Lower leg skin (tissue), 4 donors: Measurements from ENCODE around the gene NFE2L2. TPM values are rescaled to one million over a fixed set of nuclear protein-coding genes. Genes with fewer than 3 reads are reported as not detected.

Experiments used
- DNase-seq, 2 donors: peaks; one replicate each; pipeline ENCODE4 v3.0.0-alpha.2; 2019; ENCODE audit warnings: low spot score in 2 of 2
- H3K4me3 ChIP-seq: fragments of 200-600 bp; sonication (generic); 2 replicates; pipeline ENCODE4 v1.5.1; 2017; ENCODE audit warnings: mild to moderate bottlenecking, low read depth; ENCODE audit not compliant: poor library complexity, severe bottlenecking
- POLR2A ChIP-seq, 2 donors: fragments of 450-650 bp; IDR thresholded peaks; one replicate each; pipeline ENCODE4 v1.6.1; 2016 to 2017; ENCODE audit warnings: antibody characterized with exemption in 2 of 2, mild to moderate bottlenecking in 1 of 2, moderate library complexity in 1 of 2
- WGBS, 2 donors: methylation state at CpG; one replicate each; pipeline ENCODE4 v1.1.5; 2018; 5-methylcytosine and 5-hydroxymethylcytosine counted together
- intact Hi-C: fragments of 100-400 bp; cut with DNase I; formaldehyde crosslinking; loops from one replicate; pipeline ENCODE4 v1.15.0; 2023; ENCODE audit warnings: low total_unique reads
- total RNA-seq, 4 donors: library from RNA; depleted of rRNA; stranded (reverse); fragments of >200 nt; gene quantifications; one replicate each; pipeline ENCODE4 v1.1.0, GENCODE V29; 2016
- TF ChIP-seq, protein P1 (sequence below), 3 donors: fragments of 450-650 bp; IDR thresholded peaks; one replicate each; pipeline ENCODE4 v1.5.1; 2016; ENCODE audit warnings: antibody characterized with exemption in 3 of 3, mild to moderate bottlenecking in 3 of 3, moderate library complexity in 2 of 3

NFE2L2 gene
- total RNA-seq, 4 donors from 2014 or later: 120 to 156 (median 128) TPM

DNA sequence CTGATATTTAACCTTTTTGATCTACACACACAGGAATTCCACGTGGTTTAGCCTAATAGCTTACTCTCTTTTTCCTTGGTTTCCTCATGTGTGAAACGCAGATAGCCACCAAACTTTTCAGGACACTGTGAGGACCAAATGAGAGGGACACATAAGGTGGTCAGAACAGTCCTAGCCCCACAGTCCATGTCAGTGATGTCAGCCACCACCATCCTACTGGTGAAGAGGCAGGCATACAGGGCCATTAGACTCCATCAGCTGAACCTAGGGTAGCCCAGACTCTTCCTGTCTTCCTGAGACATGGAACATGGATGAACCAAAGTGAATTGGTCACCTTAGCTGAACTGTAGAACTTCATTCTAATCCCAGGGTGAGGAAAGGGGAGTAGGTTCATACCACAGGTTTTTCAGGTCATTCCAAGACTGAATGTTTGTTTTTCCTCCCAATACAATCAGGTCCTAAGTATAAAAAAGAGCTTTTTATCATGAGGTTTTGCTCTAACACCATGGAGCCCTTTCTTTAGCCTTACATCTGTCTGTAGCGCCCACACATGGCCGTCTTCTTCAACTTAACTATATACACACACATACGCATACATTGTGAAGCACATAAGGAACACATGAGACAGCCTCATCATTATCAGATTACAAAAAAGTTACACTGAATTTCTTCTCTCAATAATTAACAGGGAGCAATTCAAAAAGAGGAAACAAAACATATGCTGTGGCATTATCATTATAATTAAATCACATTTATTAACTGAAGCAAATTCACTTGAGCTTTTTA is 18.5 kb upstream of the NFE2L2 start:
- H3K4me3 ChIP-seq: no peak overlapping the region
- 92 to 93% methylated on average over 5 of the region's 5 CpGs for WGBS, 2 donors
- no peak for DNase-seq
- TF ChIP-seq POLR2A (IDR thresholded peaks at IDR 0.05): no peak
- TF ChIP-seq, protein P1, sequence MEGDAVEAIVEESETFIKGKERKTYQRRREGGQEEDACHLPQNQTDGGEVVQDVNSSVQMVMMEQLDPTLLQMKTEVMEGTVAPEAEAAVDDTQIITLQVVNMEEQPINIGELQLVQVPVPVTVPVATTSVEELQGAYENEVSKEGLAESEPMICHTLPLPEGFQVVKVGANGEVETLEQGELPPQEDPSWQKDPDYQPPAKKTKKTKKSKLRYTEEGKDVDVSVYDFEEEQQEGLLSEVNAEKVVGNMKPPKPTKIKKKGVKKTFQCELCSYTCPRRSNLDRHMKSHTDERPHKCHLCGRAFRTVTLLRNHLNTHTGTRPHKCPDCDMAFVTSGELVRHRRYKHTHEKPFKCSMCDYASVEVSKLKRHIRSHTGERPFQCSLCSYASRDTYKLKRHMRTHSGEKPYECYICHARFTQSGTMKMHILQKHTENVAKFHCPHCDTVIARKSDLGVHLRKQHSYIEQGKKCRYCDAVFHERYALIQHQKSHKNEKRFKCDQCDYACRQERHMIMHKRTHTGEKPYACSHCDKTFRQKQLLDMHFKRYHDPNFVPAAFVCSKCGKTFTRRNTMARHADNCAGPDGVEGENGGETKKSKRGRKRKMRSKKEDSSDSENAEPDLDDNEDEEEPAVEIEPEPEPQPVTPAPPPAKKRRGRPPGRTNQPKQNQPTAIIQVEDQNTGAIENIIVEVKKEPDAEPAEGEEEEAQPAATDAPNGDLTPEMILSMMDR (IDR thresholded peaks at IDR 0.05): no peak
- intact Hi-C loops: no loop called here

DNA sequence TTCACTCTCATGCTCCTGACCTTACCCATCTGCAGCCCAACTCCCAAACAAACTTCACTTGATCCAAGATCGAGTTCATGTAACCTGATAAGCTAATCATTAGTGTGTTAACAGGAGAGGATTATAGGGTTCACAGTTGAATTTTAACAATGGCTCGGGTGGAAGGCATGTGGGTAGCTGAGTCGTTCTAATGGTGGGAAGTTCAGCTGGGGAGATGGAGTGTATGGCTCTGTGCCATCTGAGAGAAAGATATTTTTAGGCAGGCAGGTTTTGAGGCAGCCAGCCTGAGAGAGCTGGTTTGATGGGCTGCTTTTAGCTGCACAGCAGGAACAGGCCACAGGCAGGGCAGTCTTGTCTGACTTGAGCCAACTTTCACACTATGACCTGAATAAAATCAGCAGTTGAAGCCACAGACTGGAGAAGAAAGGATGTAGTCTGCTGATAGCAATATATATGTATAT is 17.7 kb upstream of the NFE2L2 start:
- intact Hi-C loops: no loop called here
- no peak overlapping the region for H3K4me3 ChIP-seq
- DNase-seq: no peak
- TF ChIP-seq, protein P1 (IDR thresholded peaks at IDR 0.05): no peak
- TF ChIP-seq POLR2A (IDR thresholded peaks at IDR 0.05): no peak
- WGBS, 2 donors: 35 to 39% methylated on average over 3 of the region's 3 CpGs

DNA sequence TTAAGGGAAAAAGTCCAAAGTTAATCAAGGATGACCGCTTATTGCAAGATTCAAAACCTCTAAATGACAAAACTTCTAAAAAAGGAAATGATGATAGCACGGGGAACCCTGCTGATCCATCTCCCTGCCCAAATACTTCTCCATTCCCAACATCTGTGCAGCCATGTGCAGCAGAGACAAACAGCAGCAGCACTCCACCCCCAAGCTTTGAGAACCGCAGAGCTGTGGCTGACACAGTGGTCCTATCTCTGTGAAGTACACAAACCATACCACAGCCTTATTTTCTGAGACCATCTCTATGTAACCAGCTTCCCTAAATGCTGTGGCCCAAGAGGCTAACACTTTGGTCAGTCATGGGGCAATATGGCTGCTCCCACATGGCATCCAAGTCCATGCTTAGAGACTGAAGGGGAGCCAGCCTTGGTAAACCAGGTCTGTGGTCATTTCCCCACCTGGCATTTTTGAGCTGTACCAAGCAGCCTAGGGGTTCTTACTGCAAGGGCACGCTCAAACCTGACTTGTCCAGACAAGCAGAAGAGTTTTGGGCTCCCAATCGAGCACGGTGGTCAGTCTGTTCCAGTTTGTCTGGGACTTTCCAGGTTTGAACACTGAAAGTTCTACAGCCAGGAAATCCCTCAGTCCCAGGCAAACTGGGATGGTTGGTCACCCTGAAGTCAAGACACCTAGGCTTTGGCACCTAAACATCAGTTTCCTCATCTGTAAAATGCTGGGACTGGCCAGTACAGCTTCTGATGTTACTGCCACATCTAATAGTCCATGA is 17.1 kb upstream of the NFE2L2 start:
- intact Hi-C loops: no loop called here
- no peak for DNase-seq
- H3K4me3 ChIP-seq: no peak overlapping the region
- TF ChIP-seq POLR2A (IDR thresholded peaks at IDR 0.05): no peak
- TF ChIP-seq, protein P1 (IDR thresholded peaks at IDR 0.05): no peak
- 75 to 79% methylated on average over 6 of the region's 6 CpGs for WGBS, 2 donors

DNA sequence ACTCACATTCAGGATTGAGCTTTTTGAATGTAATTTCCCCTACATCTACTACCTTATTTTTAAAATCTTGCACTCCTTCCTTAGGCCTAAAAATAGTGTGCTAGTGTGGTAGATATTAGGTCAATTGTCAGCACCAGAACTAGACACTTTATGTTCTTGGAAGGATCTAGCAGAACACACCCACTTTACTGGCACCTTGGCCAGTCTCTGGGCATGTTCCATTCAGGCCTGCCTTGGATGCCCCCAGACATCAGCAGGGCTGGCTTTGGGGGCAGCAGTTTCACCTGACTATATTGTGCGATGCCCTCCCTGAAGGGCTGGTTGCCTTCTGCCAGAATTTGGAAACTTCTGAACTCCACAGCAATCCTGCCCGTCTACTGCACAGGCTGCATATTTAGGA is 15.3 kb upstream of the NFE2L2 start:
- WGBS, 2 donors: 64 to 84% methylated on average over 2 of the region's 2 CpGs
- no peak for DNase-seq
- TF ChIP-seq POLR2A (IDR thresholded peaks at IDR 0.05): no peak
- TF ChIP-seq, protein P1 (IDR thresholded peaks at IDR 0.05): no peak

DNA sequence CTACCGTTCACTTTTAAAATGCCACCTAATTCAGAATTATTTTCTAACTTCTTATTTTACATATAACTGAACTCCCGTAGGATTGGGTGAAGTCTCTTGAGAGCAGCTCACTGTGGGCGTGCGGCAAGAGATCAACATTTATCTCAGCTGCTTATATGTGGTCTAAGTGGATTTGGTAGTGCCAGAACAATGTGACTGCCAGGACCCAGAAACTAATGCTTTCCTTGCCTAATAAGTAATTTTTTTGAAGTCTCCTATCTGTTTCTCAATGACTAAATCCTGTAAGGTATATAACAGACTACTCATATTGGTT is 11.2 kb upstream of the NFE2L2 start:
- intact Hi-C loops: no loop called here
- WGBS, 2 donors: 47 to 63% methylated on average over 4 of the region's 4 CpGs
- no peak for DNase-seq
- TF ChIP-seq POLR2A (IDR thresholded peaks at IDR 0.05): no peak
- TF ChIP-seq, protein P1 (IDR thresholded peaks at IDR 0.05): no peak
- no peak overlapping the region for H3K4me3 ChIP-seq

More for the DNA sequence above, 15.3 kb upstream of the NFE2L2 start:
- H3K4me3 ChIP-seq: no peak overlapping the region
- intact Hi-C loops: no loop called here
